HG03439 (cell line): ENCODE data around the gene CLCNKB.
"Not testable (repeated sequence)": the region's sequence is repeated elsewhere in the genome, so short reads cannot be mapped to it uniquely, and the experiment has no call there.

ENCODE experiments used
- ATAC-seq: cut with Tn5 transposase; IDR thresholded peaks from one replicate; pipeline ENCODE4 v1.9.1; 2021; ENCODE audit warnings: mild to moderate bottlenecking, moderate library complexity; ENCODE audit not compliant: unreplicated experiment

Gene CLCNKB

GRCh38 chr1:16043521-16043920 is at the start of gene CLCNKB:
TSS of gene CLCNKB (plus strand) at chr1:16043782. CDS start at chr1:16044493, 711 bp downstream.
- ATAC-seq, result no peak

DNA sequence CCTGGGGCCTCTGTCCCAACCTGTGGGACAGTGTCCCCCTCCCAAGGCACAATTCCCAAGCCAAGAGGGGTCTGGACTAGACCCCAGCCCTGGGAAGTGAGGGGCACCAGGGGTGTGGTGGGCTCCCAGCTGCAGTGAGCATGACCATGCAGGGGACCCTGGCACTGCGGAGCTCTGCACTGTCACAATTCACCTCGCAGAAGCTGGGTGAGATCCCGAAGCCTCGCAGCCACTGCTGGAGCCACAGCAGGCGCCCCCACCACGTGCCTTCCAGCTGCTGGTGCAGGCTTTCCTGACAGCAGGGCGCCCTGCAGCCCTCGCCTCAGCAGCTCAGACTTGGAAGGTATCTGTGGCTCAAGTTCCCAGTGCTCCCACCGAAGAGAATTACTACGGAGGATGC is 49.5 kb upstream of the CLCNKB start:
- no peak for ATAC-seq

GRCh38 chr1:15994590-15995351 is 48.8 kb upstream of the CLCNKB start:
- ATAC-seq, result no peak

DNA sequence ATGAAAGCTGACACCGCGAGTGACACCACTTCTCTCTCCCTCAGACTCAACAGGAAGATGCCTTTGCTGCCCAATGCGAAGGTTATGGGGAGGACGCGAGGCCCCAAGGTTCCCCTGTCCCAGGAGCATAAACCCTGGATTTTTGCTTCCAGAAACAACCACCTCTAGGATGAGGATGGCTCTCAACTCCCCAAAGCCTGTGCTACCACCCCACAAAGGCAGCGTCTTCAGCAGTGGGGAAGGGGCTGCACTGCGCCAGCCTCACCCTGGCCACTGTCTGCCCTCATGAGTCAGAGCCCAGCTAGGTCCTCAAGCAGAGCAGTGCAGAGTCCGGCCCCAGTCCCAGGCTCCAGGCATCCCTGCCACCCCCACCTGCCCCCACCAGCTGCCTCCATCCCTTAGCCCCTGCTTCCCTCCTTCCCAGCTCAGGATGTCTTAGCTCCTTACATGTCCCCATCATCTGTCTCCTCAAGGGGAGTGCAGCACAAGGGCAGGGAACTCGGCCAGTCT is 46.5 kb upstream of the CLCNKB start:
- no peak for ATAC-seq

DNA sequence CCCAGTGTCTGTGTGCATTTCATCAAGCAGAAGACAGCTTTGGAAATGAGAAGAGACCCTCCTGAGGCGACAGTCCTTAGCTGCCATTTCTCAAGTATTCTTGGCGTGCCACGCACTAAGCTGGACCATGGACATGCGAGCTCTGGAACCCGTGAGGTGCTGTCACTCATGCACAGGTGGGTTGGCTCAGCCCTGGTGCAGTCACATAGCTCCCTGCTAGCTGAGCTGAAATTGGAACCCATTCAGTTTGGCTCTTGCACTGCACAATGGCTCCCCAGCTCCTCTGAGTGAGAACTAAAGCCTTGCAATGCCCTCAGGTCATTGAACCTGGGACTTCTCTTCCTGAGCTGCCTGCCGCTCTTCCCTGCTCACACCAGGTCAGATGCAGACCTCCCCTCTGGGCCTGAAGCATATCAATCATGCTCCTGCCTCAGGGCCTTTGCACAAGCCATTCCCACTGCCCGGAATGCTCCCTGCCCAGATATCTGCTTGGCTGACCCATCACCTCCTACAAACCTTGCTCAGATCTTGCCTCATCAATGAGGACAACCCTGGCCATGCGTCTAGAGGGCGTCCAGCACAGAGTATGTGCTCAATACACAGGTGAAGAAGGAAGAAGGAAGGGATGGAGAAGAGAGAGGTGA is 45.8 kb upstream of the CLCNKB start:
- ATAC-seq, result no peak

DNA sequence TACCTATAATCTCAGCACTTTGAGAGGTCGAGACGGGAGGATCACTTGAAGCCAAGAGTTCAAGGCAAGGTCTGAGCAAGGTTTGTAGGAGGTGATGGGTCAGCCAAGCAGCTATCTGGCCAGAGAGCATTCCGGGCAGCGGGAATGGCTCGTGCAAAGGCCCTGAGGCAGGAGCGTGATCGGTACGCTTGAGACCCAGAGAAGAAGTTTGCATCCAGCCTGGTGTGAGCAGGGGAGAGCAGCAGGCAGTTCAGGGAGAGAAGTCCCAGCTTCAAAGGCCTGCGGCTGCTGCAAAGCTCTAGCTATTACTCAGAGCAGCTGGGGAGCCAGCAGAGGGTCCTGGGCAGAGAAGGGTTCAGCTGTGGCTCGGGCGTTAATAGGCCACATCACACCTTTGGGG is 44.7 kb upstream of the CLCNKB start:
- no peak for ATAC-seq

- ATAC-seq, result not testable (repeated sequence)
Measured at GRCh38 chr1:16001274-16001673, 42.3 kb upstream of the CLCNKB start.

- ATAC-seq, result no peak
Measured at GRCh38 chr1:16005597-16005996, 38.0 kb upstream of the CLCNKB start.

DNA sequence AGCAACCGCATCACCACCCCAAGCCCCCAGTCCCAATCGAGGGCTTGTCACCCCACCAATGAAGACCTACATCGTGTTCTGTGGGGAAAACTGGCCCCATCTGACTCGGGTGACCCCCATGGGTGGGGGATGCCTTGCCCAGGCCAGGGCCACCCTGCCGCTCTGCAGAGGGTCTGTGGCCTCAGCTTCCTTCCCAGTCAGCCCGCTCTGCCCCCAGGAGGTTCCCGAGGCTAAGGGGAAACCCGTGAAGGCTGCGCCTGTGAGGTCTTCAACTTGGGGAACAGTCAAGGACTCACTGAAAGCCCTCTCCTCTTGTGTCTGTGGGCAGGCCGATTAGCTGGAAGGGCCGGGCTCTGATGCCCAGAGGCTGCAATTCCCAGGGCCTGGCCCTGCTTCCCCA is 37.6 kb upstream of the CLCNKB start:
- no peak for ATAC-seq

GRCh38 chr1:16006552-16007485 is 36.8 kb upstream of the CLCNKB start:
- no peak for ATAC-seq

DNA sequence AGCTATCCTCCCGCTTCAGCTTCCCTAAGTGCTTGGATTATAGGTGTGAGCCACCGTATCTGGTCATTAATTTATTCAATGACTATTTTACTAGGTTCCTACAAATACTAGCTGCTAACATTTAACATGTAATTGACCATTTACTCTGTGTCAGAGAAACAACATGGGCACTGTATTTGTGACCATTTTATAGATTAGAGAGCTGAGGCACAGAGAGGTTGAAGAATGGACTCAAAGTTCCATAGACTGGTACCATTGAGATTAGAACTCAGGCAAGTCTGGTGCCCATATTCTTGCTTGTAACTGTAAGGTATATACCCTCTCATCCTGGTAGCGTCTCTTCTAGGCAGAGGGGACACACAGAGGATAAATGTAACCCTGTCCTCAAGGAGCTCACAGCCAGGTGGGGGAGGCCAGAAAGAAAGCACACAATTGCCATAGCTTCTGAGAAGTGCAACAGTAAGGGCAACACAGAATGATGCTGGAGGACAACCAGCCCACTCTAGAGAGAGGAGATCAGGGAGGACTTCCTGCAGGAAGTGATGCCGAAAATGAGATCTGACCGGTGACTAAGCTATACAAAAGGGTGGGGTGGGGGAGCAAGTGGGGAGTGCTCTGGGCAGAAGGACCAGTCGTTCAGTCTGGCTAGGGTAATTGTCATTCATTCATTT is 35.8 kb upstream of the CLCNKB start:
- no peak for ATAC-seq

DNA sequence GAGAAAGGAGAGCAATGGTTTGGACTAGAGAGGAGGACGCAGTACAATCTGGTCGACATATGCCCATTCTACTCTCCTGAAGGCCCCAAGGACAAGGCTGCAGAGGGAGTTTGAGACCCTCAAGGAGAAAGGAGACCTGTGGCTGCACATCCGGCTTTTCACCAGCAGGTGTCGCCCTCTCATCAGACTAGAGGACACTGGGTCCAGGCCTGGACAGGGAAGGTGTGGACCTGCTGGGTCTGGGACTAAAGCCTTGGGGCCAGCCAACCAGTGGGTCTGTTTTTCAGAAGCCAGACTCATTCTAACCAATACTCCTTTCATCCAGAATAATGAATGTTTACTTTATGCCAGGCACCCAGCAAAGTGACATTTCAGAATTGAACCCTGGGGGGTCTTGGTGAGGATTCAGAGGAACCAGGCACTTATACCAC is 34.5 kb upstream of the CLCNKB start:
- ATAC-seq, result no peak

GRCh38 chr1:16009678-16010077 is 33.9 kb upstream of the CLCNKB start:
- no peak for ATAC-seq

- ATAC-seq, result no peak
Measured at GRCh38 chr1:16010837-16011236, 32.7 kb upstream of the CLCNKB start.

- ATAC-seq, result no peak
Measured at GRCh38 chr1:16011936-16012589, 31.5 kb upstream of the CLCNKB start.

DNA sequence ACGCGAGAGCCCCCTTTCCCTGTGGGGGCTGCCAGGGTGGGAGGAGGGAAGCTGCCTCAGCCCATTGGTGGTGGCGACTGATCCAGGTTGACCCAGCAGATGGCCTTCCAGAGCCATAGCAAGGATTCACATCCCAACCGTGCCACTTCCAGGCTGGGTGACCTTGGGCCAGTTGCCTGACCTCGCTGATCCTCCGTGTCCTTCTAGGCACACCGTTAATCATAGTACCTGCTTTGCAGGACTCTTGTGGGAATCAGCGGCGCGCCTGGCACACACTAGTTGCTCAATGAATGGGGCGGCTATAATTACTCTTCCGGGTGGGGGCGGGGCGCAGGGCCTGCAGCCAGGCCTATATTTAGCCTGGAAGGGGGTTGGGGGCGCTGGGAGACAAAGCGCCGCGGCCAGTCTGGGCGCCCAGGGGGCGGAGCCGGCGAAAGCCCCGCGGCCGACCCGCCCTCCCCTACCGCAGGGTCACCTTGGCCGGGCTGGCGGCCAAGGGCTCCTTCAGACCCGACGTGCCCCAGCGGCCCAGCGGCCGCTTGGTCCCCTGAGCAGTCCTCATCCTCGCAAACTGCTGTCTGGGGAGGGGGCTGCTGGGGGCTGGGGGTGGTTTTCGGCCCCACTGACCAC is 30.9 kb upstream of the CLCNKB start:
- ATAC-seq, result no peak

GRCh38 chr1:16013220-16013907 is 30.2 kb upstream of the CLCNKB start:
- ATAC-seq, result no peak

DNA sequence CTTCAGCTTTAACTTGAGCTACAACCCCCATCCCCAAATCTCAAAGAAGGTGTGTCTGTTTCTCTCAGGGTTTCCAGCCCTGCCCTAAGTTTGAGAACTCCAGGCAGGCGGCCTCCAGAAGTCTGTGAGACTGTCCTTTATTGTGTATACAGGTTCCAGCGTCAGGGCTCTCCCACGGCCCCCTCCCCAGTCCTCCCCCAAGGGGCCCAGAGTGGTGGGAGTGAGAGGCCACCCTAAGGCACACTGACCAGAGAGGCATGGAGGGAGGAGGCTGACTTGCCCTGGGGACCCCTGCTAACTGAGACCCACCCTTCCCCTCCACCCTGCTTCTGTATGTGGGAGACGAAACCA is 29.7 kb upstream of the CLCNKB start:
- no peak for ATAC-seq
